ENCODE data around the gene CA10. TPM values are rescaled to one million over a fixed set of nuclear protein-coding genes. Genes with fewer than 3 reads are reported as not detected.

CA10 gene
- polyA plus RNA-seq, 1 donor (not counting 4 experiments of a cell fraction or from before 2014, with no cell fraction given): 2.9 TPM

DNA sequence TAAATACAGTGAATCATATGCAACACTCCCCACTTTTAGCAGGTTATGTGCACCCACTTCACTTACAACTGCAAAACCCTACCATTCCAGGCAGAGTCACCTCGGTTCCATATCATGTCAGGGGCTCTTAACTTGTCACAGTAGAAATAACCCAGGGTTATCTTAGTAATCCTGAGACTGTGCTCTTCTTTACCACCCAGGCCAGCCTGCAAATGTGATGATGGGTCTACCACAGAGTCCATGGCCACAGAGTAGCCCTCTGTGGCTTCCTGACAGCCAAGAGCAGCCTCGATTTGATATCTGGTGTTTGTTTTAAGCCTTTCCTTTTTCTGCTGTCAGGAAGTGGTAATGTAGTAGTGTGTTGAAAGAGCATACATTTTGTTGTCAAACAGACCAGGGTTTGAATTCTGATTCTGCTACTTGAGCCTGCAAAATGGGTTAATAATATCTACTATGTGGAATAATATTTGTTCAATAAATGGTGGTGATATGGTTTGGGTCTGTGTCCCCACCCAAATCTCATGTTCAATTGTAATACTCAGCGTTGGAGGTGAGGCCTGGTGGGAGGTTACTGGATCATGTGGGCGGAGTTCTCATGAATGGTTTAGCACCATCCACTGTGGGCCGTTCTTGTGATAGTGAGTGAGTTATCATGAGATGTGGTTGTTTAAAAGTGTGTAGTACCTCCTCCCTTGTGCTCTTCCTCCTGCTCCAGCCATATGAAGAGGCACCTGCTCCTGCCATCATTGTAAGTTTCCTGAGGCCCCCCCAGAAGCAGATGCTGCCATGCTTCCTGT, 481.6 kb downstream of the CA10 start:
- Histone ChIP-seq H3K27ac (ENCODE audit: control insufficient read depth, insufficient read depth, low read length) (no peak overlapping the region), H3K9ac (ENCODE audit: control insufficient read depth, extremely low read depth, insufficient read depth, low read length) (no peak overlapping the region), H3K4me3 (ENCODE audit: control insufficient read depth in 2 of 3, extremely low read depth in 1 of 3, insufficient read depth in 2 of 3, low read depth in 1 of 3, low read length in 3 of 3) (no peak overlapping the region), H3K27me3 (ENCODE audit: control insufficient read depth, extremely low read depth, insufficient read depth, low read length) (no peaks in the 10 kb centered on the region), H3K4me1 (ENCODE audit: control insufficient read depth, extremely low read depth, insufficient read depth, low read length) (no peaks in the 10 kb centered on the region), H3K4me2 (ENCODE audit: control insufficient read depth, extremely low read depth, insufficient read depth, low read depth, low read length) (no peak overlapping the region), H3K79me2 (ENCODE audit: control insufficient read depth, insufficient read depth, low read length) (no peaks in the 10 kb centered on the region), H3K9me1 (ENCODE audit: control insufficient read depth, extremely low read depth, insufficient read depth, low read length) (no peaks in the 10 kb centered on the region), H3K9me3 (ENCODE audit: control insufficient read depth, low read depth, low read length) (no peaks in the 10 kb centered on the region), H2AFZ (ENCODE audit: control insufficient read depth, low read length) (no peak overlapping the region), H4K20me1 (ENCODE audit: control insufficient read depth, extremely low read depth, insufficient read depth, low read length) (no peaks in the 10 kb centered on the region), H3K36me3 (ENCODE audit: control insufficient read depth in 2 of 2, extremely low read depth in 1 of 2, insufficient read depth in 2 of 2, low read length in 2 of 2) (no peaks in the 10 kb centered on the region)
- no peak for DNase-seq (ENCODE audit: low read depth, low spot score)
- dilution Hi-C loops (cut with MboI; ENCODE audit: extremely low pct_ligation_motif_present, low sequenced_read_pairs): no loop called here
- TF ChIP-seq, protein P1, sequence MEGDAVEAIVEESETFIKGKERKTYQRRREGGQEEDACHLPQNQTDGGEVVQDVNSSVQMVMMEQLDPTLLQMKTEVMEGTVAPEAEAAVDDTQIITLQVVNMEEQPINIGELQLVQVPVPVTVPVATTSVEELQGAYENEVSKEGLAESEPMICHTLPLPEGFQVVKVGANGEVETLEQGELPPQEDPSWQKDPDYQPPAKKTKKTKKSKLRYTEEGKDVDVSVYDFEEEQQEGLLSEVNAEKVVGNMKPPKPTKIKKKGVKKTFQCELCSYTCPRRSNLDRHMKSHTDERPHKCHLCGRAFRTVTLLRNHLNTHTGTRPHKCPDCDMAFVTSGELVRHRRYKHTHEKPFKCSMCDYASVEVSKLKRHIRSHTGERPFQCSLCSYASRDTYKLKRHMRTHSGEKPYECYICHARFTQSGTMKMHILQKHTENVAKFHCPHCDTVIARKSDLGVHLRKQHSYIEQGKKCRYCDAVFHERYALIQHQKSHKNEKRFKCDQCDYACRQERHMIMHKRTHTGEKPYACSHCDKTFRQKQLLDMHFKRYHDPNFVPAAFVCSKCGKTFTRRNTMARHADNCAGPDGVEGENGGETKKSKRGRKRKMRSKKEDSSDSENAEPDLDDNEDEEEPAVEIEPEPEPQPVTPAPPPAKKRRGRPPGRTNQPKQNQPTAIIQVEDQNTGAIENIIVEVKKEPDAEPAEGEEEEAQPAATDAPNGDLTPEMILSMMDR (optimal IDR thresholded peaks at IDR 0.05 in 1 of 3, IDR thresholded peaks at IDR 0.05 in 1 of 3, conservative IDR thresholded peaks at IDR 0.05 in 1 of 3; ENCODE audit: extremely low read depth in 1 of 3, insufficient read depth in 2 of 3, low read length in 3 of 3): no peak
- no peak for TF ChIP-seq EZH2 (IDR thresholded peaks at IDR 0.05; ENCODE audit: low read length)
- no peak for FAIRE-seq

- dilution Hi-C loops (cut with MboI; ENCODE audit: extremely low pct_ligation_motif_present, low sequenced_read_pairs): no loop called here
- TF ChIP-seq, protein P1 (optimal IDR thresholded peaks at IDR 0.05 in 1 of 3, IDR thresholded peaks at IDR 0.05 in 1 of 3, conservative IDR thresholded peaks at IDR 0.05 in 1 of 3; ENCODE audit: extremely low read depth in 1 of 3, insufficient read depth in 2 of 3, low read length in 3 of 3): no peak
- no peak for TF ChIP-seq EZH2 (IDR thresholded peaks at IDR 0.05; ENCODE audit: low read length)
- Histone ChIP-seq H4K20me1 (ENCODE audit: control insufficient read depth, extremely low read depth, insufficient read depth, low read length) (no peaks in the 10 kb centered on the region), H3K27ac (ENCODE audit: control insufficient read depth, insufficient read depth, low read length) (no peak overlapping the region), H3K9me3 (ENCODE audit: control insufficient read depth, low read depth, low read length) (no peaks in the 10 kb centered on the region), H3K4me2 (ENCODE audit: control insufficient read depth, extremely low read depth, insufficient read depth, low read depth, low read length) (no peak overlapping the region), H3K27me3 (ENCODE audit: control insufficient read depth, extremely low read depth, insufficient read depth, low read length) (no peaks in the 10 kb centered on the region), H3K4me3 (ENCODE audit: control insufficient read depth in 2 of 3, extremely low read depth in 1 of 3, insufficient read depth in 2 of 3, low read depth in 1 of 3, low read length in 3 of 3) (no peak overlapping the region), H3K9ac (ENCODE audit: control insufficient read depth, extremely low read depth, insufficient read depth, low read length) (no peak overlapping the region), H3K4me1 (ENCODE audit: control insufficient read depth, extremely low read depth, insufficient read depth, low read length) (no peaks in the 10 kb centered on the region), H2AFZ (ENCODE audit: control insufficient read depth, low read length) (no peak overlapping the region), H3K79me2 (ENCODE audit: control insufficient read depth, insufficient read depth, low read length) (no peaks in the 10 kb centered on the region), H3K9me1 (ENCODE audit: control insufficient read depth, extremely low read depth, insufficient read depth, low read length) (no peaks in the 10 kb centered on the region), H3K36me3 (ENCODE audit: control insufficient read depth in 2 of 2, extremely low read depth in 1 of 2, insufficient read depth in 2 of 2, low read length in 2 of 2) (no peaks in the 10 kb centered on the region)
- FAIRE-seq (no peak), DNase-seq (ENCODE audit: low read depth, low spot score) (no peak)
Measured at GRCh38 chr17:51674579-51675255, 483.8 kb downstream of the CA10 start.

Data from keratinocyte (primary cell).